Brain microvascular endothelial cell (primary cell): ENCODE measurements around the gene ASCC1.
A peak's percentile ranks its signal among the peaks of the same experiment; 100 is the strongest.

Experiments
- DNase-seq: peaks from one replicate; pipeline ENCODE4 v3.0.0-alpha.2; 2020
- H3K27ac ChIP-seq: fragments of 250-450 bp; sonication (Bioruptor Pico); 2 replicates; pipeline ENCODE4 v1.5.1; 2020; ENCODE audit warnings: mild to moderate bottlenecking, moderate library complexity
- H3K27me3 ChIP-seq: fragments of 250-450 bp; sonication (Bioruptor Pico); replicated peaks from 2 replicates; pipeline ENCODE4 v1.5.1; 2020; ENCODE audit warnings: mild to moderate bottlenecking
- H3K36me3 ChIP-seq: fragments of 250-450 bp; sonication (Bioruptor Pico); replicated peaks from 2 replicates; pipeline ENCODE4 v1.5.1; 2020; ENCODE audit warnings: mild to moderate bottlenecking
- H3K4me3 ChIP-seq: 2 replicates; pipeline ENCODE4 v1.5.1; 2011; ENCODE audit warnings: low read depth, mild to moderate bottlenecking, control low read depth, low read length, moderate library complexity
- in situ Hi-C: cut with HindIII; loops from 2 replicates; pipeline ENCODE4 v1.10.0; 2017; ENCODE audit warnings: low sequenced_read_pairs, low pct_ligation_motif_present
- TF ChIP-seq, protein P1 (sequence below): IDR thresholded peaks from 2 replicates; pipeline ENCODE4 v1.5.1; 2011; ENCODE audit warnings: low read depth, mild to moderate bottlenecking, moderate library complexity, low read length, control low read depth, inconsistent platforms; ENCODE audit errors: missing control alignments

Gene ASCC1

DNA sequence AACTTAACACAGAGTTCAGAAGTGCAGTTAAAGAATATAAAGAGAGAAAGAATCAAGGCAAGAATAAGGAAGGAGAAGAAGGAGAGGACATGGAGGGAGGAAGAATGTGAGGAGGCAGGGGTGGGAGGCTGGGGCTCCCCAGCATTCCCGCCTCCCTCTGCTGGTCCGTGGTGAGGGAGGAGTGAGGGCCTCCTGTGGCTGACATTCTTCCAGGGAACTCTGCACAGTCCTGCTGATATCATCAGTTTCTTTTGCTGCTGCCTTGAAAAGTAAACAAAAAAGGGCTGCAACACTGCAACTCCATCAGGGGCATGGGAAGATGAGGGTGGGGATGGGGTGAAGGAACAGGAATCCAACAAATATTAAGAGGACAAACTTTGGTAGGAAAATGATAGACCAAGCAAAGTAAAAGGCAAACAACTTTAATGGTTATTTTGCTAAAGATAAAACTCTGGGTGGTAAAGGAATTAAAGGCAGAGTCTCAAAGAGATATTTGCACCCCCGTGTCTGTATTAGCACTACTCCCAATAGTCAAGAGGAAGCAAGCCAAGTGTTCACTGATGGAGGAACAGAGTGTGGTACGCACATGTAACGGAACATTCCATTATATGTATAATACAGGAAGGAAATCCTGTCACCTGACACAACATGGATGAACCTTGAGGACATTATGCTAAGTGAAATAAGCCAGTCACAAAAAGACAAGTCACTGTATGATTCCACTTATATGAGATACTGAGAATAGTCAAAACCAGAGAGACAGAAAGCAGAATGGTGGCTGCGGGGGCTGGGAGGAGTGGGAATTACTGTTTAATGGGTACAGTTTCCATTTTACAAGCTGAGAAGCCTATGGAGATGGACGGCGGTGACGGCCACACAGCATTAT lies 119.7 kb downstream of the ASCC1 start:
- DNase-seq: peak; percentile 53
- Histone ChIP-seq H3K36me3 (no peaks in the 10 kb centered on the region), H3K27ac (peak overlapping the region; percentile 74), H3K27me3 (no peaks in the 10 kb centered on the region), H3K4me3 (no peak overlapping the region)
- TF ChIP-seq, protein P1, sequence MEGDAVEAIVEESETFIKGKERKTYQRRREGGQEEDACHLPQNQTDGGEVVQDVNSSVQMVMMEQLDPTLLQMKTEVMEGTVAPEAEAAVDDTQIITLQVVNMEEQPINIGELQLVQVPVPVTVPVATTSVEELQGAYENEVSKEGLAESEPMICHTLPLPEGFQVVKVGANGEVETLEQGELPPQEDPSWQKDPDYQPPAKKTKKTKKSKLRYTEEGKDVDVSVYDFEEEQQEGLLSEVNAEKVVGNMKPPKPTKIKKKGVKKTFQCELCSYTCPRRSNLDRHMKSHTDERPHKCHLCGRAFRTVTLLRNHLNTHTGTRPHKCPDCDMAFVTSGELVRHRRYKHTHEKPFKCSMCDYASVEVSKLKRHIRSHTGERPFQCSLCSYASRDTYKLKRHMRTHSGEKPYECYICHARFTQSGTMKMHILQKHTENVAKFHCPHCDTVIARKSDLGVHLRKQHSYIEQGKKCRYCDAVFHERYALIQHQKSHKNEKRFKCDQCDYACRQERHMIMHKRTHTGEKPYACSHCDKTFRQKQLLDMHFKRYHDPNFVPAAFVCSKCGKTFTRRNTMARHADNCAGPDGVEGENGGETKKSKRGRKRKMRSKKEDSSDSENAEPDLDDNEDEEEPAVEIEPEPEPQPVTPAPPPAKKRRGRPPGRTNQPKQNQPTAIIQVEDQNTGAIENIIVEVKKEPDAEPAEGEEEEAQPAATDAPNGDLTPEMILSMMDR: peak; percentile 50
- in situ Hi-C loops: no loop called here

DNA sequence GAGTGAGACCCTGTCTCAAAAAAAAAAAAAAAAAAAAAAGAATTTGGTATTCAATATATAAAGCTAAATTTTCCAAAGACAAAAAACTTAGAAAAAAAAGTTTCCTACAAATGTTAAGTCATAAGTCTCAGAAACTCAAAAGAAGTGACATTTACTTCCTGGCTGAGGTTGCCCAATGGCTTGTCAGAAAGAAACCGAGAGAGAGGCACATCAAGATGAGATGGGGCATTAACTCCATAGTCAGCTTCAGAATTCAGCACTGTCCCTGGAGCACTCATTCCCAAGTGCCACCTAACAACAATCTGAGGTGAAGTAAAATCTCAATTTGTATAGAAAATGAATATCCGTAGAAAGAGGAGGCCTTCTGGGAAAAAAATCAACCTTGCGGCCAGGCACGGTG lies 120.9 kb downstream of the ASCC1 start:
- no peak overlapping the region for H3K27ac ChIP-seq
- TF ChIP-seq, protein P1: no peak
- DNase-seq: no peak
- H3K36me3 ChIP-seq: no peaks in the 10 kb centered on the region
- H3K4me3 ChIP-seq: no peak overlapping the region
- in situ Hi-C loops: no loop called here
- H3K27me3 ChIP-seq: no peaks in the 10 kb centered on the region

DNA sequence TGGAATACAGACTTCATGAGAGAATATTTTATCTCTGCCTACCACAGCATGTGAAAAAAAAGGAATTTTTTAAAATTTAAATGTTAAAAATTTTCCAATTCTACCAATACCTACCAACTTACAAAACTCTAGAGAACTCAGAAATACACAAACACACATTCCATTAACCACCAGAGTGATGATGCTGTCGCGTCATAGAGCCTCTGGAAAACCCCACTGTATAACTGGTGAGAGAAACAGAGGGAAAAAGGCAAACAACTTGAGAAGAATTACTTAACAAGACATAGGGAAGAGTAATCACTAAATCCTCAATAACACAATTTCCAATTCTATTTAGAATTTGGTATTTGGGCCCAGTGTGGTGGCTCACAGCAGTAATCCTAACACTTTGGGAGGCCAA lies 121.5 kb downstream of the ASCC1 start:
- no peaks in the 10 kb centered on the region for H3K27me3 ChIP-seq
- in situ Hi-C loops: no loop called here
- no peak overlapping the region for H3K27ac ChIP-seq
- H3K4me3 ChIP-seq: no peak overlapping the region
- no peak for DNase-seq
- H3K36me3 ChIP-seq: no peaks in the 10 kb centered on the region
- TF ChIP-seq, protein P1: no peak

DNA sequence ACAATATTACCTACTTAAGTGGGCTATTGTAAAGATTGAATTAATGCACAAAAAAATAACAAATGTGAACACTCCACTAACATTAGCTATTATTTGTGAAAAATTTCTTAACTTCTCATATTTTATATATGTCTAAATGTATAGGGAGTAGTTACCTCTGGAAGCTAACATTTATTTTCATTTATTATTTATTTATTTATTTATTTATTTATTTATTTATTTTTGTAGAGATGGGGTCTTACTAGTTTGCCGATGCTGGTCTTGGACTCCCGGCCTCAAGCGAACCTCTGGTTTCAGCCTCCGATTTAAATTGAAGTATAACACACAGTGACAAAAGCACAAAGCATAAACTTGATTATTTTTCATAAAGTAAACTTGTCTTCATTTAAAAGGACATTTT lies 122.6 kb downstream of the ASCC1 start:
- DNase-seq: no peak
- Histone ChIP-seq H3K4me3 (no peak overlapping the region), H3K27me3 (peaks cover 5% of the 10 kb centered on the region), H3K27ac (no peak overlapping the region), H3K36me3 (no peaks in the 10 kb centered on the region)
- TF ChIP-seq, protein P1: no peak
- in situ Hi-C loops: no loop called here

DNA sequence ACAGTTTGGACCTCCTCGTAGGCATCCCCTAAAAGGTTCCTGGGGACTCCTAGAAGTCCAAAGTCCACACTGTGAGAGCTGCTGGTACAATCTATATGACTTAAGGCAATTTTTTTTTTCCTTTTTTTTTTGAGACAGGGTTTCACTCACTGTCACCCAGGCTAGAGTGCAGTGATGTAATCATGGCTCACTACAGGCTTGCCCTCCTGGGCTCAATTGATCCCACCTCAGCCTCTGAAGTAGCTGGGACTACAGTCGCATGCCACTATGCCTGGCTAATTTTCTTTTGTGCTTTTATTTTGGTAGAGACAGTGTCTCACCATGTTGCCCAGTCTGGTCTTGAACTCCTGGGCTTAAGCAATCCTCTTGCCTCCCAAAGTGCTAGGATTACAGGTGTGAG lies 123.1 kb downstream of the ASCC1 start:
- no peak overlapping the region for H3K27ac ChIP-seq
- no peaks in the 10 kb centered on the region for H3K36me3 ChIP-seq
- no peak for DNase-seq
- in situ Hi-C loops: no loop called here
- peaks cover 7% of the 10 kb centered on the region for H3K27me3 ChIP-seq
- H3K4me3 ChIP-seq: no peak overlapping the region
- TF ChIP-seq, protein P1: no peak
